Effector memory CD8-positive, alpha-beta T cell (primary cell): ENCODE data around the gene WBP2.

Source experiments
- ATAC-seq: fragments of 150-1000 bp; cut with Tn5 transposase; replicated peaks from 2 replicates; pipeline ENCODE4 v1.10.0; 2021; ENCODE audit warnings: mild to moderate bottlenecking, moderate library complexity
- DNase-seq, 3 experiments: peaks; one replicate each; pipeline ENCODE4 v3.0.0; 2021
- H3K27ac Mint-ChIP-seq, 2 donors: one replicate each; pipeline ENCODE4 v1.8.0; 2022; ENCODE audit warnings: mild to moderate bottlenecking in 2 of 2, mixed read lengths in 2 of 2, moderate library complexity in 2 of 2
- H3K27me3 Mint-ChIP-seq, 2 donors: one replicate each; pipeline ENCODE4 v1.8.0; 2022; ENCODE audit warnings: mixed read lengths in 2 of 2
- H3K36me3 Mint-ChIP-seq: one replicate; pipeline ENCODE4 v1.8.0; 2022; ENCODE audit warnings: mild to moderate bottlenecking, moderate library complexity, mixed read lengths; ENCODE audit not compliant: insufficient read depth
- H3K4me1 Mint-ChIP-seq, 2 donors: one replicate each; pipeline ENCODE4 v1.8.0; 2022; ENCODE audit warnings: low read depth in 2 of 2, mixed read lengths in 2 of 2
- H3K4me3 Mint-ChIP-seq, 2 donors: one replicate each; pipeline ENCODE4 v1.8.0; 2022; ENCODE audit warnings: mild to moderate bottlenecking in 2 of 2, mixed read lengths in 2 of 2, moderate library complexity in 2 of 2
- H3K9me3 Mint-ChIP-seq, 2 donors: one replicate each; pipeline ENCODE4 v1.8.0; 2022; ENCODE audit warnings: mixed read lengths in 2 of 2
- total RNA-seq, 9 experiments: gene quantifications; one replicate each; lab custom pipeline; 2026; lab: John Stamatoyannopoulos, UW

Gene WBP2
- 40.2 to 100 (median 59.2) reads per million in 9 experiments for total RNA-seq

- Mint-ChIP-seq H3K27ac (no peak within 1 kb of the TSS), H3K36me3 (peaks cover 25% of the 10 kb centered on the region), H3K4me1 (peaks cover 14 to 20% of the 10 kb centered on the region in 2 donors), H3K27me3 (no peaks in the 10 kb centered on the region), H3K4me3 (no peak within 1 kb of the TSS), H3K9me3 (no peaks in the 10 kb centered on the region)
- DNase-seq: peak; percentile 93 to 95 (median 93)
- ATAC-seq: peak; percentile 90
Observed at GRCh38 chr17:75855310-75856061, at the start of gene WBP2. TSS of gene WBP2 (minus strand) at chr17:75855335. CDS start at chr17:75855297, 38 bp downstream.

DNA sequence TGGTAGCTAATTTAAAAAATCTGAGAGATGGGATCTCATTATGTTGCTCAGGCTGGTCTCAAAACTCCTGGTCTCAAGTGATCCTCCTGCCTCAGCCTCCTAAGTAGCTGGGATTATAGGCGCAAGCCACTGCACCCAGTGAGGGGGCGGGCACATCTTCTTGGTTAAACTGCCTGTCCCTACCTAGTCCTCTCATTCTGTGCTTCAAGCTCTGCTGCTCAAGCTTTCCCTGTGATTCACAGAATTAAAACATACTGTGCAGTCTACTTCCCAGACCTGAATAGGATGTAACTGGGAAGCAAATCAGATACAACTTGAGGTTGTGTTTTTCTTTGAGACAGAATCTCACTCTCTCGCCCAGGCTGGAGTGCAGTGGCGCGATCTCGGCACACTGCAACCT, 47.3 kb upstream of the WBP2 start:
- H3K27me3 Mint-ChIP-seq: no peaks in the 10 kb centered on the region
- no peaks in the 10 kb centered on the region for H3K9me3 Mint-ChIP-seq
- H3K27ac Mint-ChIP-seq: no peak overlapping the region
- peaks cover 42% of the 10 kb centered on the region for H3K36me3 Mint-ChIP-seq
- peaks cover 12 to 14% of the 10 kb centered on the region in 2 donors for H3K4me1 Mint-ChIP-seq
- no peak for ATAC-seq
- no peak for DNase-seq
- no peak overlapping the region for H3K4me3 Mint-ChIP-seq

DNA sequence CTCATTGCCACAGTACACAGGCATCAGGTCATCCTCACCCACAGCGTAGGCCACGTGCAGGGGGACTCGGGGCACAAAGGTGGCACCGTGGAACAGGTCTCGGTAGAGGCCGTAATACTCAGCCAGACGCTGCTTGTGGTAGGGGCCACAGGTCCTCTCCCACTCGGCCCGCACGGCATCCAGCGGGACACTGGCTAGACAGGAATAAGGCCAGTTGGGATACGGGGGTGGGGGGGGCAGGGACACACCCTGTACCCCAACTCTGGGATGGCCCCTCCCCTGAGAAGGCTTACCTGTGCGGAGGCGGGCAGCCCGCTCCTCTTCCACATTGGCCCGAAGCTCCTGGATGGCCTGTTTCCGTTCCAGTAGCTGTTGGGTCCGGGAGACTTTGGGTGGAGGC, 46.6 kb upstream of the WBP2 start:
- no peaks in the 10 kb centered on the region for H3K27me3 Mint-ChIP-seq
- H3K27ac Mint-ChIP-seq: no peak overlapping the region
- DNase-seq: no peak
- H3K4me3 Mint-ChIP-seq: no peak overlapping the region
- H3K4me1 Mint-ChIP-seq: peaks cover 14% of the 10 kb centered on the region in 2 donors
- ATAC-seq: no peak
- no peaks in the 10 kb centered on the region for H3K9me3 Mint-ChIP-seq
- peaks cover 36% of the 10 kb centered on the region for H3K36me3 Mint-ChIP-seq

DNA sequence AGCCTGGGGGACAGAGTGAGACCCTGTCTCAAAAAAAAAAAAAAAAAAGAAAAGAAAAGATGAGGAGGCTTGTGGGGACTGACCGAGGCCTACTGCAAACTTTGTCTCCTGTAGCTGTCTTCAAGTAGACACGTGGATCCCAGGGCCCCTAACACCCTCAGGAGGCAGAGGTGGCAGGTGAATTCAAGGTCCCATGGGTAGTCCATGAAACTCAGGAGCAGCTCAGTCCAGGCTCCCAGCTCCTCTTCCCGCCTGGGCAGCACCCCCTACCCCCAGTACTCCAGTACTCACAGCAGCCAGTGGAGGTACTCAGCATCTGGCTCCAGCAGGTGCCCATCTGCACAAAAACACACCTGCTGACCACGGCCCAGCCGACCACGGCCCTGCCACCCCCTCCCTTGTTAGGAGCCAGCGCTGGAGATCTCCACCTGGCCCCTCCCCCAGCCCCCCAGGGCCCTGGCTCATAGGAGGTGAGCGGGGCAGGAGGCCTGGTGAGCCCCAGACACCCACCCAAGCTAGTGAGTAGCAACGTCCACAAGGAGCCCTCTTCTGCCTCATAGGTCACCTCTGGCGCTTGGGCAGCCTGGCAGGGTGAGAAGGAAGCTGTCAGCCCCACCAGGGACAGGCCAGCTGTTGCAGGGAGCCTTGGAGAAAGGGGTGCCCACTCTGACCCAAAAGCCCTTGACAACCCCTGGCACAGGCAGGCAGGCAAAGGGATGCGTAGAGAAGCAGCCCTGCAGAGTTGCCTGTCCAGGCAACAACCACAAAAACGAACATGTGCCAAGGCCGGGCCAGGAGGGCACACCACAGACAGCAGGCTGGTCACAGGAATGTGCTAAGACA, 45.8 kb upstream of the WBP2 start:
- ATAC-seq (no peak), DNase-seq (no peak)
- H3K27me3 Mint-ChIP-seq: no peaks in the 10 kb centered on the region
- peaks cover 15 to 17% of the 10 kb centered on the region in 2 donors for H3K4me1 Mint-ChIP-seq
- H3K36me3 Mint-ChIP-seq: peaks cover 41% of the 10 kb centered on the region
- no peaks in the 10 kb centered on the region for H3K9me3 Mint-ChIP-seq
- H3K27ac Mint-ChIP-seq: no peak overlapping the region
- no peak overlapping the region for H3K4me3 Mint-ChIP-seq

DNA sequence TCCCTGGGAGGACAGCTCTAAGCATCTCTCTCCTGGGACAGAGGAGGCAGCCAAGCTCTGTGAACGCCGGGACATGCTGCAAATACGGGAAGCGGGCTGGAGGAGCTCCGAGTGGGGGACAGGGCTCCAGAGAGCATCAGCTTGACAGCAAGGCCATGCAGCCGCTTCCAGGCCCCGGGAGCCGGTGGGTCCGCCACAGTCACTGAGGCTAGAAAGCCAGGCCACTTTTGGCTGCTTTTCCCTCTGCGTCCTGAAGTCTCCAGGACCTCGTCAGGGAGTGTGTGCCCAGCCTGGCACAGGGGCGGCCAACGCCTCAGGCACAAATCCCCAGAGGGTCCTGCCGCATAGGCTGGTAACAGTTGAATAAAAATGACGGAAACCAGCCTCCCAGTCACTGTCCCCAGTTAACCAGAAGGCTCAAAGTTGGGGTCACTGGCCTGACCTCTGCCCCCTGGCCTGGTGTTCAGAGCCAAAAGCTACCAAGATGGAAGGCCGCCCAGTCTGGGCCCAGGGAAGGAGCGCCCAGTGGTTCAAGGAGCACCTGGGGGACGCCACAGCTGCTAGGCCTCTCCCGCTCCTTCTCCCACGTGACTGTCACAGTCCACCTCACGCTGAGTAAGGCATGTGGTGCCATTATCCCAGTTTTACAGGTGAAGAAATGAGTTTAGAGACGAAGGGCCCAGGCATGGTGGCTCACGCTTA, 44.8 kb upstream of the WBP2 start:
- peaks cover 41% of the 10 kb centered on the region for H3K36me3 Mint-ChIP-seq
- no peak for DNase-seq
- no peak for ATAC-seq
- H3K27me3 Mint-ChIP-seq: no peaks in the 10 kb centered on the region
- H3K9me3 Mint-ChIP-seq: no peaks in the 10 kb centered on the region
- peak overlapping the region in 1 of 2 donors; percentile 60 for H3K27ac Mint-ChIP-seq
- H3K4me3 Mint-ChIP-seq: no peak overlapping the region
- peaks cover 22% of the 10 kb centered on the region in 2 donors for H3K4me1 Mint-ChIP-seq

GRCh38 chr17:75899353-75899752, 44.2 kb upstream of the WBP2 start:
- ATAC-seq (no peak), DNase-seq (no peak)
- H3K4me3 Mint-ChIP-seq: no peak overlapping the region
- peak overlapping the region in 1 of 2 donors; percentile 60 for H3K27ac Mint-ChIP-seq
- H3K27me3 Mint-ChIP-seq: no peaks in the 10 kb centered on the region
- H3K9me3 Mint-ChIP-seq: no peaks in the 10 kb centered on the region
- peaks cover 36% of the 10 kb centered on the region for H3K36me3 Mint-ChIP-seq
- H3K4me1 Mint-ChIP-seq: peaks cover 17 to 23% of the 10 kb centered on the region in 2 donors

DNA sequence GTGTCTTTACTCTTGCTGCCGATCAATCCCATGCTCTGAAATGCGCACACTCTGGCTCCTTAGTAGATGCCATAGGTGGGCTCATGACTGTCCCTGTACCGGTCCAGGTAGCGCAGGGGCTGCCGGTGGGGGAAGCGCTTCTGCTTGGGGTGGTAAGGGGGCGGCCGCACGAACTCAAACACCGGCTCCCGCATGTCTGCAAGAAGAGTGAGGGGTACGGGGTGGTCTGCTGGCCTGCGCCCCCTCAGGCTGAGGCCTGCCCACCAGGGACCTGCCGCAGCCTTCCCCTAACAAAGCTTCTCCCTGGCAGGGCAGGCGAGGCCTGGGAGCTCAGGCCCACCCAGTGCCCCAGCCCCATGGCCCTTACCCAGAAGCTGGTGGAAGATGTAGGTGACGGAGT, 43.7 kb upstream of the WBP2 start:
- Mint-ChIP-seq H3K27ac (no peak overlapping the region), H3K4me3 (peak overlapping the region in 1 of 2 donors; percentile 71), H3K9me3 (no peaks in the 10 kb centered on the region), H3K27me3 (no peaks in the 10 kb centered on the region), H3K4me1 (peaks cover 18 to 25% of the 10 kb centered on the region in 2 donors), H3K36me3 (peaks cover 35% of the 10 kb centered on the region)
- ATAC-seq (no peak), DNase-seq (no peak)

DNA sequence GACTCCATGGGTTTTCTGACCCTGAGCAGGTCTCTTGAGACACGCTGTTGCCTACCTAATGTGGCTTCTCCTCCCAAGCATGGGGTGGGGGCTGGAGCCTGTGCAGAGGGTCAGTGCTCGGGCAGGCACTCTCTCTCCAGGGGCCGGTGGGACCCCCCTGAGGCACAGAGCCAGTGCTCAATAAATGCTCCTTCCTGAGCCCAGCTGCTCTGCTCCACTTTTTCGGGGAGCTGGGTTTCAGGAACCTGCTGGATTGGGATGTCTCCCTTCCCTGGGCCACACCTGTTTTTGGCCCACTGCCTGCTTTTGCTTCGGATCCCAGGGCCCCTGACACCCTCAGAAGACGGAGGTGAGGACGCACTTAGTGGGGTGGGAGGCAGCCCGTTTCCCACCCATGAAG, 42.9 kb upstream of the WBP2 start:
- Mint-ChIP-seq H3K9me3 (no peaks in the 10 kb centered on the region), H3K4me3 (peak overlapping the region; percentile 71 to 84), H3K36me3 (peaks cover 35% of the 10 kb centered on the region), H3K4me1 (peaks cover 20 to 28% of the 10 kb centered on the region in 2 donors), H3K27ac (peak overlapping the region in 1 of 2 donors; percentile 93), H3K27me3 (no peaks in the 10 kb centered on the region)
- DNase-seq (no peak), ATAC-seq (no peak)

- peaks cover 35% of the 10 kb centered on the region for H3K36me3 Mint-ChIP-seq
Observed at GRCh38 chr17:75897160-75898019, 42.3 kb upstream of the WBP2 start.

GRCh38 chr17:75896415-75897159, 41.5 kb upstream of the WBP2 start, which contains the start of gene TRIM65:
TSS of gene TRIM65 (minus strand) at chr17:75896951. CDS start at chr17:75896937, 14 bp downstream.
- Mint-ChIP-seq H3K4me3 (peak within 1 kb of the TSS; percentile 84 to 86), H3K27ac (peak within 1 kb of the TSS; percentile 93 to 95), H3K4me1 (peaks cover 20 to 28% of the 10 kb centered on the region in 2 donors), H3K9me3 (no peaks in the 10 kb centered on the region), H3K27me3 (no peaks in the 10 kb centered on the region), H3K36me3 (peaks cover 37% of the 10 kb centered on the region)
- ATAC-seq (peak; percentile 87), DNase-seq (peak; percentile 66 to 74 (median 70))

More at GRCh38 chr17:75897160-75898019, 42.3 kb upstream of the WBP2 start:
- ATAC-seq (no peak), DNase-seq (no peak)
- no peaks in the 10 kb centered on the region for H3K9me3 Mint-ChIP-seq
- H3K27ac Mint-ChIP-seq: peak overlapping the region in 1 of 2 donors; percentile 93
- H3K4me1 Mint-ChIP-seq: peaks cover 20 to 28% of the 10 kb centered on the region in 2 donors
- peak overlapping the region; percentile 71 to 84 for H3K4me3 Mint-ChIP-seq
- H3K27me3 Mint-ChIP-seq: no peaks in the 10 kb centered on the region

DNA sequence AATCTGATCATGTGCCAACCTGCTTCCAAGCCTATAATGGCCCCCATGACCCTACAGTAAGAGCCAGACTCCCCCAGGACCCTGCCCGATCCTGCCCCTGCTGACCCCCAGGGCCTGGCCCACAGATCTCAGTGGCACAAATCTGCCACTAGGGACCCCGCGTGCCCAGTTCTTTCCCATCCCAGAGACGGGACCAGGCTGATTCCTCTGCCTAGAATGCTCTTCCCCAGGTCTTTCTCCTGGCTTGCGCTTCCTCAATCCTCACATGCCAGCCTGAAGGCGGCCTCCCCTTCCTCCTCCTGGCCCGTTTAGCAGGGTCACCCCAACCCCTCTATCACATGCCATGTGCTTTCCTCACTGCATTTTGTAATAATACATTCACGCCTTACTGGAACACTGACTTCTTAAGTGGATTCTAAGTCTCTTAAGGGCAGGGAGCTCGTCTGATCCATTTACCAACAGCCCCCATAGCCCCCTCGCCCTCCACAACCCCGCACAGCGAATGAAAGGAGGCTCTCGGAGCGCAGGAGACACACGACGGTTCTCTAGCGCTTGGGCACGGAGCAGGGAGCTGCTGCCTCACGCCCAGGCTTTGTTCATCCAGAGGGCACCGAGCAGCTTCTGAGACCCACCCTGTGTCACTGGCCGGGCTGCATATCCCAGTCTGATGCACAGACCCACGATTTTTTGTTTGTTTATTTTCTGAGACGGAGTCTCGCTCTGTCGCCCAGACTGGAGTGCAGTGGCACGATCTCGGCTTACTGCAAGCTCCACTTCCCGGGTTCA, 40.4 kb upstream of the WBP2 start:
- Mint-ChIP-seq H3K36me3 (peaks cover 29% of the 10 kb centered on the region), H3K4me3 (peak overlapping the region; percentile 84 to 86), H3K9me3 (no peaks in the 10 kb centered on the region), H3K27me3 (no peaks in the 10 kb centered on the region), H3K4me1 (peaks cover 20 to 28% of the 10 kb centered on the region in 2 donors), H3K27ac (peak overlapping the region; percentile 93 to 95)
- ATAC-seq: peak; percentile 1
- no peak for DNase-seq
